Activated CD4-positive, alpha-beta T cell treated with anti-CD3 and anti-CD28 coated beads, Interleukin-2, amount 50 U/mL, for 24 hours (primary cell): ENCODE measurements around the gene PLA2G4A.

ENCODE experiments used
- DNase-seq, 2 donors: peaks; one replicate each; pipeline ENCODE4 v3.0.0-alpha.2; 2020; ENCODE audit warnings: low read depth in 1 of 2, low spot score in 1 of 2

Gene PLA2G4A

DNA sequence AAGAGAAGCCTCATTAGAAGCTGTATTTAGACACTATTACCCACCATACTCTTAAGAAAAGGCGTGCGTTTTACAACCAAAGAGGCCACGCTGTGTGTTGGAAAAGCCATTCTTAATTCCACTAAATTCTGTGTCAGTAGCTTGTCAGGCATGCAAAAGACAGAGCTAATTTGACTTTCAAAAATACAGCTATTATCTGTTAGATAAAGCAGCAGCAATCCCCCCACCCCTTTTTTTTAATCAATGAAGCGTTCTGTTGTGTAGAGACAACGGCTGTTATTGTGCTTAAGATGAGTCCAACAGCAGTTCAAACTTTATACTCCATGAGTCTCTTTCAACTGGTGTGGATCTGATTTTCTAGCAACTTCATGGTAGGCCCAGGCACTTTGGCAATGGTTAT lies 43.5 kb downstream of the PLA2G4A start:
- DNase-seq = no peak

DNA sequence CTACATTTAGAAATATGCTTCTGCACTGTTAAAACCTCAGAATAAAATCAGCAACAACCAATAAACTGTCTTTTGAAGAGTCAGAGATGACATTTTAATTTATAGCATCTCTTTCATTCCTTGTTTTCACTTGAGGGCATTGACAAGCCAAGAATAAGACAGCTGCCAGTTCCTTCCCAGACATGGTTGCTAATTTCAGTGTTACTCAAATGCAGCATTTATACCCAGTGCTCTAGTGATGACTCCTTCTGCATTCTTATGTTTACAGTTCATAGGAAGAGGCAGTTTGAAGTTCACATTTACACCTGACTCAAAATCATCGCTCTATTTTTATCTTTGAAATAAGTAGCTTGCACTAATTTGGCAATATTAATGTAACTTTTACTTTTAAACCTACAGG lies 44.9 kb downstream of the PLA2G4A start:
- DNase-seq = no peak

DNA sequence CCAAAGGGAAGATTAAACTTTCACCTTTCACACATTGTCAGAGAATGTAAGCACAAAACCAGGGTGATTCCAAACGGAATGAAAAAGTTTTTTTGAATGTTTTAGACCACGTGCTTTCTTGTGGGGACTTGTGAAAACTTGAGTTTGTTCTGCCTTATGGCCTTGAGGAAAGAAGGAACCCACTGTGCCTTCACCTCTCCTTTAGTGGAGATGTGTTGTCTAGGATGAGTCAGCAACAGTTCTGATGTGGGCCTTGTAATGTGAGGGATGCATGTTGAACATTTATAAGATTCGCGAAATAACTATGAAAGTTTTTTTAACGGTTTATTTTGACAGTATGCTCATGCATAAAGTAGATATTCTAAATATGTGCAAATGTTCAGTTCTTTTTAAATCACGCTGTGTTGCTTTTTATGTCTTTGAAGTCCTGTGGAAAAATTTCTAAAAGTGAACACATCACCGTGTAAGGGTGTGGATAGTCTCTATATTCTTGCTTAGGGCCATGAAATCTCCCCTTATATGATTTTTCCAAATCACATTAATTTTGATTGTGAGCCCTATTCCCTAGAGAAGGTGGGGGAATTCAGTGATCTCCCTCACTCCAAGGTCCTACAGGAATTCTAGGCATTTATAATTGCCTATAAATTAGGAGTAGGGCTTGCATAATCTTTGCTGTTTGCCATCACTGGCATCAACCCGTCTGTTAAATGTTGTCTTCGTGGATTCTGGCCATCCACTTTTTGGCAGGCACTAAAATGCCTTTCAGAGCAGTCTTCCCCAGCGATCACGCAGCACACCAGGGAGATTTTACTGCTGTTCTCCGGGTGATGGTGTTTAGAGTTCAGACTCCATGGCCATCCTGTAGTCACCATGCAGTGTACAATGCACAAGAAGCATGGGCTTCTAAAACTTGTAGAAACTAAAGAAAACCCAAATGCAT lies 47.4 kb downstream of the PLA2G4A start:
- no peak for DNase-seq

DNA sequence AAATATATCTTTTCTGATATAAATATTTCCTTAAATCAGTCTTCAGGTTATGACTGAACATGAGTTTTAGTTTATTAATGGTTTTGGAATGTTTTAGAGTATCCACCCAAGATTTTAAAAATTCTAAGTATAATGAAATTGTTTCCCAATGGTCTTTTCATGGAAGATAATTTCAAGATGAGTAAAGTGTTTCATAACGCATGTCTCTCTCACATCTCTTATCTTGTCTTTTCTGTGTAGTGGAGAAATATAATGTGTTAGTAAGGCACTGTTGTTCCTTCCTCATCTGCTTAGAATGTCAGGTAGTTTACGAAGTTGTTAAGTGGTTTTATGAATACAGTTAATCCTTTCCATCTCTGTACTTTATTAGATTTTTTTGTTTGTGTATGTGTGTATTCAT lies 49.6 kb downstream of the PLA2G4A start:
- DNase-seq = no peak

DNA sequence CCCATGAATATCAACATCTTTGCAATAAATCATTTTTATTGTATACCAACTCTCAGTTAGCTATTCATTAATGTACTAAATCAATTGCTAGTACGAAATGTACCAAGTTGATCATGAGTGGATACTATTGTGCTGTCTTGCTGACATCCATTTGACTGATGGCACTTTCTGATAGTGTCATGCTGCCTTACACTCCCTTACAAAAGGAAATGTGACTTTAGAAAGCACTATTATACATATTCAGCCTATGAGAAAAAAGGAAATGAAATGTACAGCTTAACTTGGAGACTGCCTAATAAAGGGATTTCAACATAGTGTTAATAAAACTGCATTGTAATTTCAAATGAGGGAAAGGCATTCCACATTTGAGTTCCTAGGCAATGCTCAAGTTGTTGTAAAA lies 52.2 kb downstream of the PLA2G4A start:
- no peak for DNase-seq

DNA sequence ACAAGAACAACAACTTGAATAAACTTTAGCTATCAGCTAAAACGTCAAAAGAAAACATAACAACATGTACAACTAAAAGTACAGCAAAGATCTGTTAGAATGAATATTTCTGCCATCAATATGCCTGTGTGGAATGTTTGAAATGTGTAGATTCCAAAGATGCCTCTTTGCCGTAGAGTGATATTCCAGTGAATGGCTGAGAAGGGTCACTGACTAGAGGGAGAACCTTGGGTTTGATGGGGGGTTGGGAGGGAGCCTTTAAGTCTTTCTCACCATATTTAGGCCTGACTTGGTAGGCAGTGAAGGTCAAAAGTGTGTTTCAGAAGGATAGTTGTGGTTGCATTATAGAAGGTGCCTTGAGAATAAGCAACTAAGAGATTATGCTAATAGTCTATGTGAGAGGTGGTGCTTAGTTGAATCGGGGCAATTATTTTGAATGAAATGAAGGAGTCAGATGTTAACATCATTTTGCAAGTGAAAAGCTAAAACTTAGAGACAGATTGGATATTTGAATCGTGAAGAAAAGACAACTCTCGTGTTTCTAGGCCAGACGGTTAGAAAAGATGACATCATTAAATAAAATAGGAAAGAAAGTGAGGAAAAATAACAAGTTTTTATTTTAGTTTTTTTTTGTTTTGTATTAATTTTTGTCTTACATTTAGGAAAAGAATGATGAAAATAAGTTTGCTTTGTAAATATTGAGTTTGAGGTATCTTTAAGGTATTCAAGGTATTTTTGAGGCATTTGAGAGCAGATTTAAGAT lies 53.8 kb downstream of the PLA2G4A start:
- DNase-seq = no peak

DNA sequence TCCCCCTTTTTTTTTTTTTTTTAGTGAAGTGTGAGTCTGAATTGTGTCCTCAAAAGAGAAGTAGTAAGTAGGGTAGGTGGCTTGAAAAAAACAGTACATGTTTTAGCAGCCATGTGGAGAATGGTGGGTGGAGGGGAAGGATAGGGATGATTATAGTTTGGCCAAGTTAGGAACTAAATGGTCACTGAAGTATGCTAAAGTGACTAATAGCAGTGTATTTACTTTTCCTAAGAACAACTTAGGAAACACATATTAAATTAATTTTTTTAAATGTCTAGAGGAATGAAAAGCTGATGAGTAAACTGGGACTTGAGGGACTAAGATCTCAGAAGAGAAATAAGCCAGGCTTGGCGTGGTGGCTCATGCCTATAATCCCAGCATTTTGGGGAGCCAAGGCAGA lies 55.5 kb downstream of the PLA2G4A start:
- no peak for DNase-seq

DNA sequence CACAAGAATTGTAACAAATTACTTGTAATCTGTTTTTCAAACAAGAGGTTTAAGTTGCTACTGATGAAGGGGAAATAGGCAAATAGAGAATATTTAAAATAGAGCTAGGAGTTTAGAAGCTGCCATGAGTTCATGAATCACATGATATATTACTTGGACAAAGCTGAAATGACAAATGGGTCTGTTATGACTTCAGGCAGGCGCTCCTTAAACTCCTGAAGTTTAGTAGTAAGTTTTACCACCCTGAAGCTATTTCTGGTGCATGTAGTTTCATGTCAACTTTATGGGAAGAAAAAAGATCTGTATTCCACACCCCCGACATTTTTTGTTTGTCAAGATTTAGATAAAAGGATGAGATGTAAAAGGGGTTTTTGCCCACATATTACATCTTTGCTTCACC lies 58.5 kb downstream of the PLA2G4A start:
- no peak for DNase-seq

DNA sequence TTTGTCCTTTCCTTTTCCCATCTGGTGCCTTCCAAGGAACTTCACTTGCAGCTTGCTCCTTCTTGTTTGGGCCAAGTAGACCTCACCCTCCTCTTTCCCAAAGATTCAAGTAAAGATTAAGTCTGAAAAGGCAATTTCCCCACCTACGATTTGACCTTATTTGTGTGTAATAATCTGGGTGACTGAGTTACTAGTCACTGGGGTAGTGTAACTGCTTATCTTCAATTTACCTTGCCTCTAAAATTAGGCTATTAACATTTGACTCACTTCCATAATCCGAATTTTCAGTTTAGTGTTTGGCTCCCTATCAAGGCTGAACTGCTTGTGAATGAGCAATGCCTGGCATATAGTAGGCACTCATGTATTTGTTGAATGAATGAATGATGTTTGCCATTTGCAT lies 59.6 kb downstream of the PLA2G4A start:
- DNase-seq = no peak

DNA sequence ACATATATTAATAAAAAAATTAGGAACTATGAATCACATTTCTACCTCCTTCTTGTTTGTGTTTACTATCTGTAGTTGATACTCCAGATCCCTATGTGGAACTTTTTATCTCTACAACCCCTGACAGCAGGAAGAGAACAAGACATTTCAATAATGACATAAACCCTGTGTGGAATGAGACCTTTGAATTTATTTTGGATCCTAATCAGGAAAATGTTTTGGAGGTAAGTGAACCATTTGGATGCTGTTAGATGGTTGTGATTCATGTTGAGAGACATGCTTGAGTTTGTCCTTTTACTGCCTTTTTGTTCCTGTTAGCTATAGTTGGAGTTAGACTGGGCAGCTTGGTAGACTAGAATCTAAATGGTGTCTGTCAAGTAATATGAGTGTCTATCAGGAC lies 64.2 kb downstream of the PLA2G4A start:
- no peak for DNase-seq

DNA sequence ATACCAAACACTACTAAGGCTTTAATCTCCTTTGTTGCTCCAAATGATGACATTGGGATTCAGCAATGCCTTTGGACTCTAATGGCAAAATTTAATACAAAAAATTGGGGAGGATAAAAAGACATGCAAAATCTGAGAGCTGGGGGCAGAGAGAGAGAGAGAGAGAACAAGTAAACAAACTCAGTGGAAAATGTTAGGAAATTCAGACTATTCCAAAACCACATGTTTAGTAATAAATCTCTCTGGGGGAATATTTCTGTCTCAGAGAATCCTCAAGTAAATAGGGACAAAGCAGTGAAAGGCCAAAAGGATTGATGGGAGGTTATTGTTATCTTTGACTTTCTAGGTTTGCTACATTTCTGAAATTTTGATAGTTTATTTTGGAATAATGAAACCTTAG lies 65.7 kb downstream of the PLA2G4A start:
- no peak for DNase-seq

DNA sequence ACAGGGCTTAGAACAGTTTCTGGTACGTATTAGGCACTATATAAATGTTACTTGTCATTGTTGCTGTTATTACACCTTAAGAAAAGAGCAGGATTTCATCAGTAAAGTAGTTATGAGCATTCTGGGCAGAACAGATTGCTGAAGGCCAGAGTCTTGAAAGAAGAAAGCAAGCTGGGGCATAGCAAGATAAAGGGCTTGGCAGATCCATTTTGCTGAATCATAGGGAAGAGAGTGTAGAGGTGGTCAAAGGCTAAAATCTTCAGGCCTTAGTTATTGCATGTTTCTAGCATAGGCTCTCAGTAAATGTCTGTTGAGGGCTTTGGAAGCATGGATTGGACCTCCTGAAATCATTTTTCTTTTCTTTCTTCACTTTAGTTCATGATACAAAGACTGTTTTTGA lies 67.5 kb downstream of the PLA2G4A start:
- no peak for DNase-seq

DNA sequence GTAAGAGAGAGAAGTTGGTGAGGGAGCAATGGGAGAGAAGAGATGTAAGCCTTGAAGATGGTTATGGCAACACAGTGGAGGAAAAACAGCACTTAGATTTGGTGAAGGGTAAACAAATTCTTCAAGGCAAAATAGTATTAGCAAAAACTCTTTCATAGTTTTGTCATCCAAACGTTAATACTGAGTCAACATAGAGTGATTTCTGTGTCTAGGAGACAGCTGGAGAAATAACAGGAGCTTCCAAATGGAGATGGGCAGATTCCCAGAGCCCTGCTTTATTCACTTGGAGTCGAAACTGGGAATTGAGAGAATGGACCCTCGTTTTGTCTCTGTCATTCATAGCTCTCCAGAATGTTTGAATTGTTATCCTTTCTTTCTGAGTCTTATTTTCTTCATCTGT lies 68.3 kb downstream of the PLA2G4A start:
- no peak for DNase-seq

DNA sequence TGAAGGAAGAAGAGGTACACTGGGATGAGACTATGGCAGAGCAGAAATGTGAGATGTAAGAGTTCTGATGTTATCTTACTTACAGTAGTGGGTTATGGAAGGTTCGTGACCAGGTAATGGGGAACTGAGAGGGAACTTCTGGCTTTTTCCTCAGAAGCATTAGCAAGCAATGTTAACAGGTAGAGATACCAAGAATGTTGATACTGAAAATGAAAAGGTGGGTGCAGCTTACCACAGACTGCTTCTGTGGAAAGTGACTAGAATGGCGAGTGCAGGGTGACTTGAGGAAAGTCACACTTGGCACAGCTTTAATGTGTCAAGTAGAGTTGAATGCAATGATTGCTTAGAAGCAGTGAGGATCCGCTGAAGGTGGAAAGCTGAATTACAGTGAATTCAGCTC lies 70.8 kb downstream of the PLA2G4A start:
- no peak for DNase-seq

DNA sequence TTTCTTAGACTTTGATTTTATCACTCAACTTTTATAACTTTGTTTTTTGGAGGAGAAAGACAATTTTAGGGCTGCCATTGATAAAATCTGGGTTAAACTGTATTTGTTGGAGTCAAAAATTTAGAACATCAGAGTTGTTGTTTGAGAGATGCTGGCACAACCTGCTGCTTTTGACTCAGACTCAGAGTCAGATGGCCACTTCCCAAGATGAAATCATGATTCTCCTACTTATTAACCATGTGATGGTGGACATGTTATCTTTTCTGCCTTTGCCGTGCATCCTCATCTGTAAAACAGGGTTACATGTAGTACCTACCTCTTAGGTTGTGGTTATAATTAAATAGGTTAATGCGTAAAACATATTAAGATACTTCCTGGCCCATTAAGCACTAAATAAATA lies 71.2 kb downstream of the PLA2G4A start:
- no peak for DNase-seq

DNA sequence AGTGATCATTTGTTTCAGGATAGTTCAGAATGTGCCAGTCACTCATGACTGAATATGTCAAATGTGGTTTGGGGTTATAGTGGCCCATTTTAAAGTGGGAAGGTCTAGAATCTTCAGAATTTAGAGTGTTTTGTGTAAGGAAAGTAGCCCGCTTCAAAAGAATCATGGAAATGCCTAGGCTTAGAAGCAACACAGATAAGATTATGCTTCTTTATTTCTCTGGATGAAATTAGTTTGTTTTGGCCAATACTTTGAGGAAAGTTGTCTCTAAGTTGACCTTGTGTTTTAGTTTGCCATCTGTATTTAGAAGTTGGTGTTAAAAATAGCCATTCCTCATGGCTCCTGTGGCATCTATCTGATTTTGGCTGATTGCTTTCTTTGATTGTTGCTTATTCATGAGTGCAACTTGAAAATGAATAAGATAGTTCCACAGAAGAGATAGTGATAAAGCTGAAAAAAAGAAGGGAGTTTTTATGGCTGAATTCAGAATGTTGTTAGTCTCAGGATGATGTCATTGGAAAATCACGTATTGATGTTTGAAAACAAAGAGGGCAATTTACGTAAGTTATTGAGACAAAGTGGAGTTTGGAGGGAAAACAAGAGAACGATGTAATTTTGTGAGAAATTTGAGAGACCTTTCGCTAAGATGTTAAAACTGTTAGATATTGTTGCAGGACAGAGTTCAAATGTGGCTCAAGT lies 71.9 kb downstream of the PLA2G4A start:
- DNase-seq = no peak

DNA sequence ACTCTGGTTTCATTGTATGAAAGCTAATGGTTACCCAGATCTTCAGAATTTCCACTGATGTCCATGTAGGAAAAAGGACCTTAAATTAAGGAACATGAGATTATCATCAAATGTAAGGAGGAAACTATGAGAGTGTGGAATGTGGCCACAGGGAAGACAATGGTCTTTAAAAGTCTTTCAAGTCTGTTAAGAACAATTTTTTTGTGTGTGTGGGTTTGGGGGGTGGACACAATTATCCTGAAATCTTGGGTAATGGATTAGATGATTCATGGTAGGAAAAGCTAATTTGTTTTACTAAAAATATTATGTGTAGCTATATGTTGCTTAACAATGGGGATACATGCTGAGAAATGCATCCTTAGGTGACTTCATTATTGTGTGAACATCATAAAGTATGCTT lies 72.9 kb downstream of the PLA2G4A start:
- no peak for DNase-seq

DNA sequence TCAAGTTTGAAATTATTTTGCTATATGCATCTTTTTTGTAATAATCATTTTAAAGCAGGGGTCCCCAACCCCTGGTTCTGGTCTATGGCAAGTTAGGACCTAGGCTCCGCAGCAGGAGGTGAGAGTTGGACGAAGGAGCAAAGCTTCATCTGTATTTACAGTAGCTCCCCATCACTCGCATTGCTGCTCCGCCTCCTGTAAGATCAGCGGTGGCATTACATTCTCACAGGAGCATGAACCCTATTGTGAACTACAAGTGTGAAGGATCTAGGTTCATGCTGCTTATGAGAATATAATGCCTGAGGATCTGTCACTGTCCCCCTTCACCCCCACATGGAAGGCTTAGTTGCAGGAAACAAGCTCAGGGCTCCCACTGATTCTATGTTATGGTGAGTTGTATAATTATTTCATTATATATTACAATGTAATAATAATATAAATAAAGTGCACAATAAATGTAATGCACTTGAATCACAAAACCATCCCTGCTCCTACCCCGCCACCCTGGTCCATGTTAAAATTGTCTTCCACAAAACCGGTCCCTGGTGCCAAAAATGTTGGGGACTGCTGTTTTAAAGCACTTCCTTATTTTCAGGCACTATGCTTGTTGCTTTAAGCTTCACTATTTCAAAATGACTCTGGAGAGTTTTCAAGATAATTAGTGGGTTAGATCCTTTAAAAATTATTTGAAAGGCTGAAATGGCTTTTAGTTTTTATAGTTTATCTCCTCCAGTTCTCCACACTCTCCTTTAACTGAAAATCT lies 74.8 kb downstream of the PLA2G4A start:
- DNase-seq = no peak

DNA sequence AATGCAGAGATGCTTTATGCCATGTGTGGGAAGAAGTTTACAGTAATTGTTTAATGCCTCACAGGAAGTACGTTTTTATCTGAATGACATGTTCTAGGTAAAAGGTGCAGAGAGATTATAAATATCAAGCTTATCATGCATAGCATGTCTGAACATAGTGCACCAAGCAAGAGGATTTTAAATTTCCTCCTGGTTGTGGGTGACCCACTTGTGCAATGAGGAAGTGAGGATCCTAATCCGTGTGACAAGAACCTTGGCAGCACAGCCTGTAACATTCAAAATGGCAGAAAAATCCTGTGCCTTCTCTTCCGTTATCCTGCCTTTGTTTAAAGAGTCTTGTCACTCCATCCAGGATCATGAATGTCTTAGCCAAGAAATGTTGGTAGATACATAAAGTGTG lies 75.6 kb downstream of the PLA2G4A start:
- no peak for DNase-seq

DNA sequence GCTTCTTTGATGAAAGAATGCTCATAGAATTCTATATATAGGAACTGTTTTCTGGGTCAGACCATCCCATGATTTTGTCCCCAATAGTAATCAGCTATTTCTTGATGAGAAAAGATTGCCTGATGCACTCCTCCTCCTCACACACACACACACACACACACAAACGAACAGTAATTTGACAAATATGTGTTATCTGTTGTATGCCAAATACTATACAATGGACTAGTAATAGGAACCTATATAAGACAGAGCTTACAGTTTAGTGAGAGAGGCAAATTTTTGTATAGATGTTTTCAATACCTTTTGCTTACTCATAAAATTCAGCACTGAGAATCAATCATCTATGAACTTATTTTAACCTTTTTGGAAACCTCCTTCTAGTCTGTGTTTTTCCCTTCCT lies 76.8 kb downstream of the PLA2G4A start:
- no peak for DNase-seq

DNA sequence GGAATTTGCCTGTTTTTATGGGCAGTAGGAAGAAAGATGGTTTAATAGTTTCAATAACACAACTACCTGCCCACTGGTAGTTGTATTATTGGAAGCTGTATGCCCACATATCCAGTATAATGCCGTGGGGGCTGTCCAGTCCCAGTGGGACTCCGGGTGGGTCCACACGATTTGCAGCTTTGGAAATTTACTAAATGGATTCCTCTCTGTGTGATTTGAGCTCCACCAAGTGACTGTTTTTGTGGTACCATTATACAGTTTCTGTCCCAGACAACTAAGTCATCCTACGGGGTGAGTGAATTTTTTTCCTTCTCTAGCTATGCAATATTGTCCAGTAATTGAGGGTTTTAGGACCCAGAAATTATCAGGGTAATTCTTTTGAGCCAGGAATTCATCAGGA lies 86.8 kb downstream of the PLA2G4A start:
- DNase-seq = no peak
